Measurements from ENCODE around the gene RAP1GAP.

RAP1GAP gene

GRCh38 chr1:21553116-21553926, 115.8 kb downstream of the RAP1GAP start:
- H3K9me3 ChIP-seq (replicated peaks; ENCODE audit: insufficient read depth, low read length) = no peaks in the 10 kb centered on the region
- no peaks in the 10 kb centered on the region for H4K20me1 ChIP-seq (ENCODE audit: insufficient read depth, low read length)
- H3K27ac ChIP-seq (ENCODE audit: low read length) = no peak overlapping the region
- H3K4me3 ChIP-seq (ENCODE audit: low read length) = no peak overlapping the region
- DNase-seq = no peak
- H3K4me1 ChIP-seq (ENCODE audit: low read length) = no peaks in the 10 kb centered on the region
- H3K9me2 ChIP-seq (replicated peaks; ENCODE audit: insufficient read depth, low read length) = no peaks in the 10 kb centered on the region
- H3K4me2 ChIP-seq (ENCODE audit: low read depth, low read length) = no peak overlapping the region
- no peaks in the 10 kb centered on the region for H3F3A ChIP-seq (ENCODE audit: insufficient read depth, low read length)
- no peaks in the 10 kb centered on the region for H3K36me3 ChIP-seq (replicated peaks; ENCODE audit: insufficient read depth, low read length)
- H2AFZ ChIP-seq (ENCODE audit: low read length) = no peak overlapping the region
- no peak overlapping the region for H3K9ac ChIP-seq (ENCODE audit: low read length)
- TF ChIP-seq EZH2 (optimal IDR thresholded peaks at IDR 0.05; ENCODE audit: low read depth, low read length) = no peak
- no peak for TF ChIP-seq CTCF (IDR thresholded peaks at IDR 0.05; ENCODE audit: low read length)
- no peak for TF ChIP-seq EZH2phosphoT487 (IDR thresholded peaks at IDR 0.05; ENCODE audit: low read length)
- H3K79me2 ChIP-seq (ENCODE audit: low read length) = no peaks in the 10 kb centered on the region
- peaks cover 72% of the 10 kb centered on the region for H3K27me3 ChIP-seq (replicated peaks; ENCODE audit: insufficient read depth, low read length)

- Histone ChIP-seq H3K9ac (ENCODE audit: low read length) (no peak overlapping the region), H3K79me2 (ENCODE audit: low read length) (no peaks in the 10 kb centered on the region), H2AFZ (ENCODE audit: low read length) (no peak overlapping the region), H3K27me3 (replicated peaks; ENCODE audit: insufficient read depth, low read length) (peaks cover 72% of the 10 kb centered on the region), H3K9me3 (replicated peaks; ENCODE audit: insufficient read depth, low read length) (no peaks in the 10 kb centered on the region), H3K4me1 (ENCODE audit: low read length) (no peaks in the 10 kb centered on the region), H3F3A (ENCODE audit: insufficient read depth, low read length) (no peaks in the 10 kb centered on the region), H3K4me2 (ENCODE audit: low read depth, low read length) (no peak overlapping the region), H4K20me1 (ENCODE audit: insufficient read depth, low read length) (no peaks in the 10 kb centered on the region), H3K4me3 (ENCODE audit: low read length) (no peak overlapping the region), H3K9me2 (replicated peaks; ENCODE audit: insufficient read depth, low read length) (no peaks in the 10 kb centered on the region), H3K27ac (ENCODE audit: low read length) (no peak overlapping the region), H3K36me3 (replicated peaks; ENCODE audit: insufficient read depth, low read length) (no peaks in the 10 kb centered on the region)
- TF ChIP-seq EZH2phosphoT487 (IDR thresholded peaks at IDR 0.05; ENCODE audit: low read length) (no peak), CTCF (IDR thresholded peaks at IDR 0.05; ENCODE audit: low read length) (no peak)
- DNase-seq = no peak
These were observed 116.4 kb downstream of the RAP1GAP start for GRCh38 chr1:21552715-21553114.

- Histone ChIP-seq H3K36me3 (replicated peaks; ENCODE audit: insufficient read depth, low read length) (no peaks in the 10 kb centered on the region), H4K20me1 (ENCODE audit: insufficient read depth, low read length) (no peaks in the 10 kb centered on the region), H3K4me1 (ENCODE audit: low read length) (no peaks in the 10 kb centered on the region), H3K4me2 (ENCODE audit: low read depth, low read length) (peak overlapping the region; percentile 1; the same call in 1 of the 2 replicates), H3F3A (ENCODE audit: insufficient read depth, low read length) (no peaks in the 10 kb centered on the region), H3K27ac (ENCODE audit: low read length) (no peak overlapping the region), H2AFZ (ENCODE audit: low read length) (no peak overlapping the region), H3K9me2 (replicated peaks; ENCODE audit: insufficient read depth, low read length) (no peaks in the 10 kb centered on the region), H3K4me3 (ENCODE audit: low read length) (no peak overlapping the region), H3K27me3 (replicated peaks; ENCODE audit: insufficient read depth, low read length) (peaks cover 68% of the 10 kb centered on the region), H3K79me2 (ENCODE audit: low read length) (no peaks in the 10 kb centered on the region), H3K9ac (ENCODE audit: low read length) (no peak overlapping the region), H3K9me3 (replicated peaks; ENCODE audit: insufficient read depth, low read length) (no peaks in the 10 kb centered on the region)
- DNase-seq = no peak
- TF ChIP-seq EZH2 (optimal IDR thresholded peaks at IDR 0.05; ENCODE audit: low read depth, low read length) (no peak), EZH2phosphoT487 (IDR thresholded peaks at IDR 0.05; ENCODE audit: low read length) (no peak), CTCF (IDR thresholded peaks at IDR 0.05; ENCODE audit: low read length) (no peak)
These were observed 118.2 kb downstream of the RAP1GAP start for GRCh38 chr1:21550866-21551475.

Measured in MM.1S (cell line).